Measurements from ENCODE around the gene CASZ1.

Gene CASZ1

DNA sequence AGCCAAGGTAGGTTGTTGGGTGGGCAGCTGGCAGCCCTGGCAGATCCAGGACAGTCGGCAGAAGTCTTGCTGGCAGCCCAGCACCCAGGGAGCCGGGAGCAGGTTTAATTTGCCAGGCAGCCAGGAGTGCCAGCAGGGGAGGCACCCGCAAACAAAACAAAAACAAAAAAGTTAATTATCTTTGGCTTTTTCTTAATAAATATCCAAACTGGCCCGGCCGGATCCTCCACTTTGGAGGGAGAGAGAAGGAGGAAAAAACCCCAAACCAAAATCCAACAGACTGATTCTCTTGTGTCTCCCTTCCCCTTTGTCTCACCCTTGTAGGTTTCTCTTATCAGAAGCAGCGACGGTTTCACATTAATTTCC is 97.0 kb downstream of the CASZ1 start:
- H3K4me3 ChIP-seq (ENCODE audit: low read depth, low read length) = no peak overlapping the region
- TF ChIP-seq, protein P1, sequence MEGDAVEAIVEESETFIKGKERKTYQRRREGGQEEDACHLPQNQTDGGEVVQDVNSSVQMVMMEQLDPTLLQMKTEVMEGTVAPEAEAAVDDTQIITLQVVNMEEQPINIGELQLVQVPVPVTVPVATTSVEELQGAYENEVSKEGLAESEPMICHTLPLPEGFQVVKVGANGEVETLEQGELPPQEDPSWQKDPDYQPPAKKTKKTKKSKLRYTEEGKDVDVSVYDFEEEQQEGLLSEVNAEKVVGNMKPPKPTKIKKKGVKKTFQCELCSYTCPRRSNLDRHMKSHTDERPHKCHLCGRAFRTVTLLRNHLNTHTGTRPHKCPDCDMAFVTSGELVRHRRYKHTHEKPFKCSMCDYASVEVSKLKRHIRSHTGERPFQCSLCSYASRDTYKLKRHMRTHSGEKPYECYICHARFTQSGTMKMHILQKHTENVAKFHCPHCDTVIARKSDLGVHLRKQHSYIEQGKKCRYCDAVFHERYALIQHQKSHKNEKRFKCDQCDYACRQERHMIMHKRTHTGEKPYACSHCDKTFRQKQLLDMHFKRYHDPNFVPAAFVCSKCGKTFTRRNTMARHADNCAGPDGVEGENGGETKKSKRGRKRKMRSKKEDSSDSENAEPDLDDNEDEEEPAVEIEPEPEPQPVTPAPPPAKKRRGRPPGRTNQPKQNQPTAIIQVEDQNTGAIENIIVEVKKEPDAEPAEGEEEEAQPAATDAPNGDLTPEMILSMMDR (IDR thresholded peaks at IDR 0.05; ENCODE audit: low read depth, low read length, missing control alignments) = no peak
- in situ Hi-C loops (cut with HindIII; ENCODE audit: low sequenced_read_pairs) = no loop called here
- DNase-seq (ENCODE audit: low read depth) = no peak

DNA sequence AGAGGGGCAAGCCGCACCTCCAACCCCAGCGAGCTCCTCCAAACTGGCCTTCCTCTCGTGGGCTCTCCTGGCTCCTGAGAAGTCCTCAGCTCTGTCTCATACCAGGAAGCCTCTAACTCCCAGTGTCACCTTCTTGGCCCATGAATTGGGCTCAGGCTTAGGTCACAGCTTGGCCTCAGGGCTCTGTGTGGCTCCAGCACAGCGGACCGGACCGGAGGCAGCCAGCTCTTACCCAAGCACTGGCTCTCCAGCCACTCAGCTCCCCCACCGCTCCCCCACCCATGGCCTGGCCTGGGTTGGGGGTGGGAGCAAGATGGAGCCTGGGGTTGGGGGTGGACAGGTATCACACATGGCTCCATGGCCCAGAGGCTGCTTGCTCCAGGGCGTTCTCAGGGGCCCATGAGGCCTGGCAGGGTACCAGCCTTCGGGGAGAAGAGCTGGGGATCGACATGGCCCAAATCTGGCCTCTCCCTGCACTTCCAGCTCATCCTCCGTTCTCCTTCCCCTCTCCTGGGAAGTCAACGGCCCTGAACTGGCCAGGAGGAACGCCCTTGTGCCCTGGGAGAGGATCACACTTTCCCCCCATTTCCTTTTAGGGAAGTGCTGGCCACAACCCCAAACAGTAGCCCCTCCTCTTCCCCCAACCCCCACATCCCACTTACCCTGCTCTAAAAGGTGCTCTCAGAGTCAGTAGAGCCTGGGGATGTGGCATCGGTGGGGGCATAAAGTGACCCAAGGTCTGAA is 97.5 kb downstream of the CASZ1 start:
- in situ Hi-C loops (cut with HindIII; ENCODE audit: low sequenced_read_pairs) = no loop called here
- no peak for DNase-seq (ENCODE audit: low read depth)
- no peak overlapping the region for H3K4me3 ChIP-seq (ENCODE audit: low read depth, low read length)
- TF ChIP-seq, protein P1 (IDR thresholded peaks at IDR 0.05; ENCODE audit: low read depth, low read length, missing control alignments) = no peak

DNA sequence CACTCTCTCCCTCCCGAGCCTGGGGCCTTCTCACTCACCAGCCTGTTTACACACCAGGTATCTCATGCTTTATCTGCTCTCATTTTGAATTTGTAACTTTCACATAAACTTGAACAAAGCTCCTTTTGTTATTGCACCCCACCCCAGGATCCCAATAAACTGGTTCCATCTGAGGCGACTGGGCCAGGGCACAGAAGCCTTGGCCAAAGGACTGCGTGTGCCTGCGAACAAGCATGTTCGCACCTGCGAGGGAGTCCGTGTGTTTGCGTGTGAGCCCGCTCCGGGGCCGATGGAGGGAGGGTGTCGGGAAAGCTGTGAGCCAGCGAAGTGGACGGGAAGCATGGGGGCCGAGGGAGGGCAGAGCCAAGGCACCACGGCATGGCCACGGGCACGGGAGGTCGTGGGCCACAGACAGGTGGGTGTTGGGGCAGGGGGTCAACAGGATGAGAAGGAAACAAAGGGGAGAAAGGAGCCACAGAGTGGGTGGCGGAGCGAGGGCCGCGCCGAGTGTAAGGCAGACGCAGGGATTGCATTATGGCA is 98.8 kb downstream of the CASZ1 start:
- in situ Hi-C loops (cut with HindIII; ENCODE audit: low sequenced_read_pairs) = no loop called here
- DNase-seq (ENCODE audit: low read depth) = no peak
- no peak overlapping the region for H3K4me3 ChIP-seq (ENCODE audit: low read depth, low read length)
- TF ChIP-seq, protein P1 (IDR thresholded peaks at IDR 0.05; ENCODE audit: low read depth, low read length, missing control alignments) = no peak

DNA sequence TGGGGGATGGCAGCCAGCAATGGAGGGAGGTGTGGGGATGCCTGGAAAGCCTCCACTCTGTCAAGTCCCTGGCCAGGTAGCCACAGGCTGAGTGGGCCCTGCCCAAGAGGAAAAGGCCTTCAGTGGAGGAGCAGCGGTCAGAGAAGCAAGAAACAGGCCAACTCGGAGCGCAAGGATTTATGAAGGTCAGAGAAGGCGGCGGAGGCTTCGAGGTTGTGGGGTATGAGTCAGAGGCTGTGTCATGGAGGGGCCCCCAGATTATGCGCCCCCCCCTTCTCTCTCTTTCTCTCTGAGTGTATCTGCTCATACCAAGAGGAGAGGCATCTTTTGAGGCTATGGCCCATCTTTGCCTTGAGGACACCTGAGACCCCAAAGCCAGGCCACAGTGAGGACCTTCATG is 99.5 kb downstream of the CASZ1 start:
- TF ChIP-seq, protein P1 (IDR thresholded peaks at IDR 0.05; ENCODE audit: low read depth, low read length, missing control alignments) = no peak
- H3K4me3 ChIP-seq (ENCODE audit: low read depth, low read length) = no peak overlapping the region
- no peak for DNase-seq (ENCODE audit: low read depth)
- in situ Hi-C loops (cut with HindIII; ENCODE audit: low sequenced_read_pairs) = no loop called here

DNA sequence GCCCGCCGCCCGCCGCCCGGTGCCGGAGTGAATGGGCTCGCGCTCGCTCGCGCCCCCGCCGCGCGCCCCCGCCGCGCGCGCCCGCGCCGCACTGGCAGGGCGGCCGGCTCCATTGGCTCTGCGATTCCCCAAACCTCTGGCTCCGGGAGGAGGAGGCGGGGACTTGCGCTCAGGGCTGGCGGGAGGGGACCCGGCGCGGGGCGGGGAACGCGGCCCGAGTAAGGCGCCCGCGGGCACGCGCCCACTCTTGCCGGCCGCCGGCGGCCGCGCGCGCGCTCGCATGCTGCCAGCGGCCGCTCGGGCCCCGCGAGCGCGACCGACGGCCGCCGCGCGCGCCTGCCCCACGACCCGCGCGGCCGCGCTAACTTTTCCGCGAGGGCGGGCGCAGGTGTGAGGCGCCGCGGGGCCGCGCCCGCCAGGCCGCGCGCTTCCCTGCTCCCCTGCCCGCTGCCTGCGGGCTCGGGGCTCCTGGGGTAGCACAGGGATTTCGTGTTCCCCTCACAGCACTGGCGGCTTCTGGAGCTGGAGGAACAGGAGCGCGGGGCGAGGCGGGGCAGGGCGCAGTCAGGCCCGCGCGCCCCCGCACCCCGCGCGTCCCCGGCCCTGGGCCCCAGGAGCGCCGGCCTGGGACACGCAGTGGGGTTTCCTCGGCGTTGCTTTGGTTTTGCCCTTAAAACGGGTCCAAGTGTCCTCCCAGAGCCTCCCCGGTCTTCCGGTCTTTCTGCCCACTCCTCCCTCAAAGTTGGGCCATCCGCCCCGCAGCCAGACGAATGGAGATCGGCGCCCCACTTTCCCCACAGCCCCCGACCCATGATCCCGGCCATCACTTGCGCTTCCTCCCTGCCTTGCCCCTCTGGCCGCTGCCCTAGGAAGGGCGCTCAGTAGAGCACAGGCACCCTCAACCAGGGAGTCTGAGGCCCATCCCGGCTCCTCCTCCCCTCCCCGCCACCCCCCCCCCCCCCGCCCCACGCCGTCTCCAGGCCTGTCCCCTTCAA is 101.5 kb downstream of the CASZ1 start:
- no peak for DNase-seq (ENCODE audit: low read depth)
- in situ Hi-C loops (cut with HindIII; ENCODE audit: low sequenced_read_pairs) = no loop called here
- H3K4me3 ChIP-seq (ENCODE audit: low read depth, low read length) = peak overlapping the region; percentile 25
- TF ChIP-seq, protein P1 (IDR thresholded peaks at IDR 0.05; ENCODE audit: low read depth, low read length, missing control alignments) = no peak

DNA sequence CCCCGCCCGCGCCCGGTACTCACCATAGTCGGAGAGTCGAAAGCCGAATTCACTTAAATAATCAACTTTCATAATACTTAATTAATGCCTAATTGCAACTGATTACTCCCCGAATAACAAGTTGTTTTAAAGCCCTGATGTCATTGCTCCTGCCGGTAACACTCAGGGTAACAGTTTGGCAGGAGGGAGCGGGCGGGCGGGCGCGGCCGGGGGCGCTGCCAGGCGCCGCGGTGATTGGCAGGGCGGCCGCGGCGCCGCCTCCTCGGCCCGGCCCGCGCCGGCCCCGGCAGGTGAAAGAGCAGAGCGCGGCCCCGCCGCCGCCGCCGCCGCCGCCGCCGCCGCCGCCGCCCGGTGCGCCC is 102.2 kb downstream of the CASZ1 start:
- in situ Hi-C loops (cut with HindIII; ENCODE audit: low sequenced_read_pairs) = no loop called here
- TF ChIP-seq, protein P1 (IDR thresholded peaks at IDR 0.05; ENCODE audit: low read depth, low read length, missing control alignments) = no peak
- H3K4me3 ChIP-seq (ENCODE audit: low read depth, low read length) = peak overlapping the region; percentile 48
- no peak for DNase-seq (ENCODE audit: low read depth)

Data from astrocyte of the cerebellum (primary cell).